ENCODE results near the gene STYX.

The STYX gene, protein sequence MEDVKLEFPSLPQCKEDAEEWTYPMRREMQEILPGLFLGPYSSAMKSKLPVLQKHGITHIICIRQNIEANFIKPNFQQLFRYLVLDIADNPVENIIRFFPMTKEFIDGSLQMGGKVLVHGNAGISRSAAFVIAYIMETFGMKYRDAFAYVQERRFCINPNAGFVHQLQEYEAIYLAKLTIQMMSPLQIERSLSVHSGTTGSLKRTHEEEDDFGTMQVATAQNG

DNA sequence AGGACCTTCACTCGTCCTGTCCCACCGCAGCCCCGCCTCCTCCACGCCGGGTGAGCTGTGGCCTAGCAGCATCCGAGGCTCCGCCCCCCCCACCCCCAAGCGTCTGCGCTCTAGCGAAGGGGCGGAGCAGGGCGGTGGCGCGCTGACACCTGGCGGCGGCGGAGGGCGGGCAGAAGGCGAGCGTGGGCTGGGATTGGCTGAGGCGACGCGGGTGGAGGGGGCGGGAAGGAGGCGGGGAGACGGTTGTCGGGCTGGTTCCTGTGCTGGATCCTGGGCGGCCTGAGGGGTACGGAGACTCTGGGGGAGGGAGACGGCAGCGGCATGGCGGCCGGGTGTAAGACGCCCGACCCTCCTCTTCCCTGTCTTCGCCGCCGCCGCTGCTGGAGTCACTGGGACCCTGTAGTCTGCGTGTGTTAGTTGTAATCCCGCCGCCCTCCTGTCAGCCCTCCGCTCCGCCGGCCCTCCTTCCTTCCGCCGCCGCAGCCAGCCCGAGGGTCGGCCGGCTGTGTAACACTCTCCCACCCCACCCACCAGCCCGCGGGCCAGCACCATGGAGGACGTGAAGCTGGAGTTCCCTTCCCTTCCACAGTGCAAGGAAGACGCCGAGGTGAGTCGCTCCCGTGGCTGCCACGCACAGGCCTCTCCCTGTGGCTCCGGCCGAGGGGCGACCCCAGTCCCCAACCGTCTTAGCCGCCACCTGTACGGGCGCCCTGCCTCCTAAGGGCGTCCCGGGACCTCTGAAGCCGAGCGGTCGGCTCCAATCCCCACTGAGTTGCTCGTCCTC, at the start of gene STYX:
TSS of gene STYX (plus strand) at position 242 of the 784 bp plus-strand sequence. CDS start at position 551, 309 bp downstream.
- peak; percentile 97 for DNase-seq

DNA sequence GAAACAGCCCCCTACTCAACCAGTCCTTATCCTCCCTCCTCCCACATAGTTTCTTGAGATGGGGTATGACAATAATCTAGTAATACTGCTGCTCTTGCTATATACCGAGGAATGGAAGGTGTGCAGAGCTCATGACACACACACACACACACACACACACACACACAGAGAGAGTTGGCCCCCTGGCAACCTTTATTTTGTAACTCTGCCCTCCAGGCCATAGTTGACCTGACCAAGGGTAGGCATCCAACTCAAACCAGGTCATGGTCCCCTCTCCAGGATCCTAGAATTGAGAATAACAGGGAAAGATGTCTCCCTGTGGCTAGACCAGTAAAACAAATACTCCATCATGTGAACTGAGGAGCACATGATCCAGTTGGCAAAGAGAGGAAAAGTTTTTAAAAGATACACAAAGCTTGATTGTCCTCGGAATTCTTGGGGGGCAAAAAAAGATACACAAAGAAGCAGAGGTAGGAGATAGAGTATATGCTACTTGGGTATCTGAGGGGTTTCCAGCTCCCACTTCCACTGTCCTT, 45.9 kb upstream of the STYX start:
- DNase-seq, result no peak

DNA sequence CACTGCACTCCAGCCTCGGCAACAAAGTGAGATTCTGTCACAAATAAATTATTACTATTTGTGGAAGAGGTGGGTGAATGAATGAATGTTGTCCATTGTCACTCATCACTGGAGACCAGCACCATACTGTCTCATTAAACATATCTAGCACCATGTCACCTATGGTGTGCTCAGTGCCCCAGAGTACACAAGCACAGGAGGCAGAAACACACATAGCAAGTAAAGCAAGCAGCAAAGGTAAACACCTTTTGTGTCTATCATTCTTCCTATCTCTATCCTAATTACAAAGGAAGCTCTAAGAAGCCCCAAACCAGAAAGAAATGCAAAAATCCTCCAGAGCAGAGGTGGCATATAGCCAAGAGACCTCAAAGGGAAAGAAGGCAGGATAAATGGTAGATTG, 43.8 kb upstream of the STYX start:
- no peak for DNase-seq

DNA sequence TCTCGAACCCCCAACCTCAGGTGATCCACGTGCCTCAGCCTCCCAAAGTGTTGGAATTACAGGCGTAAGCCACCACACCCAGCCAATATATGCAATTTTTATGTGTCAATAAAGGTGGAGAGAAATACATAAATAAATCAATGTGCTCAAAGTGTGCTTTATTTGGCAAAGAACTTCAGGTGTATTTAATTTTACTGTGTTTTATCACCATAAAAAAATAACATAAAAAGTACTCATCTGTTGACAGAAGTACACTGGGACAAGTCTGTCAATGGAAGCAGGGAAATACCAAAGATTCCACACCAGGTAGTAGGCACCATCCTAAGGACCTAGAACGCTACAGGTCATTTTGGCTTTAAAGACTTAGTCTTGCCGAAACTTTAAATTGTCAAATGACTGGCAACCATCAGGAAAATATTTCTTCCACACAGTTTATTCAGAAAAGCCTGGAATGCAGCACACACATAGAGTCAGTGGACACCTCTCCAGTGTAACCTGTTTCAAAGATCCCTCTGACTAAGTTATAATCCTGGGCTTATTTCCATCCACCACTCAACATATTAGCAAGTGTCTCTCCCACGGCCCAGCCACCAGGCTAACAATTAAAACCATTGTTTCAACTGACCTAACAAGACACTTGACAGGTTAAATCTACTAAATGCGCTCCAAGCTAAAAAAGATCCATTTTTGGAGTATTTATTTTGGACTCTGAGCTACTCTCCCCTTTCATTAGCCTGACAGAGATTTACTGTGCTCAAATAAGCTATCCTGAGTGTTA, 38.8 kb upstream of the STYX start:
- DNase-seq, result no peak

DNA sequence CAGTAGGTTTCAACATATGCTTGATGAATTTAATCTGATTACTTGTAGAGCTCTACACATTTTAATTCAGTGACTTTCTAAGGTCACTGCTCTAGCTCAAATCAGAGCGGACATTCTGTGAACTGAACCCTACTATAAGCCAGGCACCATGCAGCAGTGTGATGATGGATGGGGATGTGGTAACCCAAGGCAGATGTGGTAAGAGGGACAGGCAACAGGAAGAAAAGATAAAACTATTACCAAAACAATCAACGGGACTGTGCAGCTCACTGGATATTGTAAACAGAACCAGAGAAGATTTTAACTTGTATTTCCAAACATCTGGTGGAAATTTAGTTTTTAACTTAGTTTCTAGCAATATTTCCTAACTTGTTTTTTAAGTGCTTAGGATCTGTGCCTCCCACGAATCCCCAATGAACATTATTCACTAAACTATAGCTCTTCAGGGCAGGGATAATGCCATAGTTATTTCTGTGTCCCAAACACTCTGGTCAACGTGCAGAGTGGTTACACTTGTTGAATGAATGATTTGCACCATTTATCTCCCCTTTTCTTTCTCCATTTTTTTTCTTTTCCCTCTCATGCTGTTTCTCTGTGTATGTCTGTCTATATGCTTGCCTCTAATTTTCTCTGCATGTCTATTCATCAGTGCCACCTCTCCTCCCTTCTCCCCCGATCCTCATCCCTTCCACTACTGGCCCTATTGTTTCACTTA, 37.6 kb upstream of the STYX start:
- DNase-seq, result peak; percentile 52

DNA sequence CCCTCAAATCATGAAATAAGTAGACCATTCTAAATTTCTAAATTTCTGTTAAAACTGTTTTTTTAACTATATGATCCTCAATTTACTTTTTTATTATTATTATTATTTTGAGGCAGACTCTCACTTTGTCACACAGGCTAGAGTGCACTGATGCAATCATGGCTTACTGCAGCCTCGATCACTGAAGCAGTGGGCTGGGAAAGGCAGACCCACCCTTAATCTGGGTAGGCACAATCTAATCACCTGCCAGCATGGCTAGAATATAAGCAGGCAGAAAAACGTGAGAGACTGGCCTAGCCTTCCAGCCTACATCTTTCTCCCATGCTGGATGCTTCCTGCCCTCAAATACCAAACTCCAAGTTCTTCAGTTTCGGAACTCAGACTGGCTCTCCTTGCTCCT, 36.9 kb upstream of the STYX start:
- peak; percentile 37 for DNase-seq

DNA sequence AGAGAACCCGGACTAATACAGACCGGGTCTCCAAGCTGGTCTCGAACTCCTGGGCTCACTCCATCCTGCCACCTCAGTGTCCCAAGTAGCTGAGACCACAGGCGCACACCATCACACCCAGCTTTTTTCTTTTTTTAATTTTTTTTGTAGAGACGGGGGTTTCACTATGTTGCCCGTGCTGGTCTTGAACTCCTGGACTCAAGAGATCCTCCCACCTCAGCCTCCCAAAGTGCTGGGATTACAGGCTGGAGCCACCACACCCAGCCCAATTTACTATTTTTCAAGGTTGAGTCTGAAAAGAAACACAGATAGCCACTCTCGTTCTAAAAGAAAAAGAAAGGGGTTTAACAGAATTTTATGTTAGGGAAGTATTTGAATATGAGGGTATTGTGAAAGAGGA, 36.4 kb upstream of the STYX start:
- DNase-seq, result no peak

DNA sequence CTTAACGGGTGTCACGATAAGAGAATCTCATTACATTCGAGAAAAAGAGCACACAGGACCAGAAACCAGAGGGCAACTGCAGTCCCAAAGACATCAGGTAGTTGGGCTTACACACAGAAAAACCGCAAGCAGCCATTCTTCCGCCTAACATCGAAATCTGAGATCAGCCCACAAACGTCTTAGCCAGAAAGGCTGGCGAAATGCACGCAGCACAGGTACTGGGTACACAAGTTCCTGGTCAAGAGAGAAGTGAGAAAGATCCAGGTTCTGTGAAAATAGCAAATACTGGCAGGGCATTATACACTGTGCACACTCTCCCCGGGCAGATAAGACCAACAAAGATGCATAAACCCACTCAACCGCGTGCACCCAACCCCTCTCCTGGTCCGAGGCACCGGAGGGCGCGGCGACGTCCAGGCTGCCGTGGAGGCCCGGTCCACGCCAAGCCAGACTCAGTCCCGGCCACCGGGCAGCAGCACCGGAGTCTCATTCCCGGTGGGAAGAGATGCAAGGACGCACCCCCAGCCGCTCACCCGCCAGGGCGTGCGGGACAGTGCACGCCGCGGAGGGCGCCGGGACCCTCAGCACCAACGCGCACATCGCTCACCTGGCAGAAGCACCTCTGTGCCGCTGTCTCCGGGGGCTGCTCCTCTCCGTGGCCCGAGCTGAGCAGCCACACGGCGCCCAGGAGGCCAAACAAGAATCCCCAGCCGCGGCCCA, 35.0 kb upstream of the STYX start:
- DNase-seq, result peak; percentile 74

DNA sequence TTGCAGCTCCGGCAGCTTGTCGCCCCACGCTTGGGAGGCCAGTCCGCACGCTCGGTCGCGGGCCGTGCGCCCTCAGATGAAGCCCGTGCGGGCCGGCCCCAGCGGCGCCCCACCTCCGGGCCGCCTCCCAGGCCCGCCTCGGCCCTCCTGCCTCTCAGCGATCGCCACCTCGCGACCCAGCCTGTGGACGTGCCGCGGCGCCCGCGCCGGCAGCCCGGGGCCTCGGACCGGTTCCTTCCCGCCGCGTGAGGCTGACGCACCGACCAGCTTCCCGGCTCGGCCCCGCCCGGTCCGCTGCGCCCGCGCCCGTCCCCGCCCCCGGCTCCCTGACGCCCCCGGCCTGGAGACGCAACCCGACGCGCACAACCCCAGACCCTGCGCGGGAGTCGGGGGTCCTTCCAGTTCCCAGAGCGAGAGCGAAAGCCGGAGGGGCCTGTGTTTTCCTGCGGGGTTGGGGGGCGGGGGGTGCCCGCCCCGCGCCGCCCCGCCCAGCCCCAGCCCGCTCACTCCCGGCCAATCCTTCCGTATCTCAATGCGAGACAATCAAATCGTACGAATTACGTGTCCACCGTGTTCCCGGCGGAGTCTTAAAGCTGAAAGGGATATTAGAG, 34.4 kb upstream of the STYX start, which contains the start of gene ERO1A:
TSS of gene ERO1A (minus strand) at position 78 of the 611 bp plus-strand sequence. CDS start at position 1, 77 bp downstream.
- peak; percentile 70 for DNase-seq

DNA sequence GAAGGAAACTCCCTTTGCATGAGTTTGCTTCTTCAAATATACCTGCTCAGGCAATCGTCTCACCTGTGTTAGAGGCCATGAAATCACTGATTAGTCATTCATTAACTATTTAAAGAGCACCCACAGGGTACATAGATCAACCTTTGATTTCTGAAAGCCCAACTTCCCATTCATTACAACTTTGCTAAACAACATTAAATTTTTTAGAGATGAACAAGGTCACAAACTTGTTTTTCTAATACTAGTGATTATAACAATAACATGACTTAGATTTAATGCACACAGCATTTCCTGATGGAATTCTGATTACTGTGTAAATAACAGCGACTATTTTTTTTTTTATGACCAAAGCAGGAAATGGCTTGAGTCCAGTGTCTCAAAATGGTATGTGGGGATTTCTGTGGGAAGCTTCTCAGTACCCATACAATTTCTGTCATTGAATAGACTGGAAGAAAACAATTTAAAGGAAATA, 29.2 kb upstream of the STYX start:
- DNase-seq, result no peak

DNA sequence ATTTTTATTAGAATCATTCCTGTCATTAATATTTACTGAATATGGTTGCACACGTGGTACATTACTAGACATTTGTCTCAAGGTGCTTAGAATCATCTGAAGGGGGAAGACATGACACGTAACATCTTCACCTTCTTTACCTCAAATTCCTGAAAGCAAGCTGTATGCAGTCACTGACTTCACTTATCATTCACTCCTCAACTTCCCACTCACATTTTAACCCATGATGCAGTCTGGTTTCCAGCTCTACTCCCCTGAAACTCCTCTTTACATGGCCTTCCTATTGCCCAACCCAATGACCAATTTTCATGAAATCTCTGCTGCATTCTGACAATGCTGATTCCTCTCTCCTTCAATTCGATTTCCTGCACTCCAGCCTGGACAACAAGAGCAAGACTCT, 28.7 kb upstream of the STYX start:
- no peak for DNase-seq

DNA sequence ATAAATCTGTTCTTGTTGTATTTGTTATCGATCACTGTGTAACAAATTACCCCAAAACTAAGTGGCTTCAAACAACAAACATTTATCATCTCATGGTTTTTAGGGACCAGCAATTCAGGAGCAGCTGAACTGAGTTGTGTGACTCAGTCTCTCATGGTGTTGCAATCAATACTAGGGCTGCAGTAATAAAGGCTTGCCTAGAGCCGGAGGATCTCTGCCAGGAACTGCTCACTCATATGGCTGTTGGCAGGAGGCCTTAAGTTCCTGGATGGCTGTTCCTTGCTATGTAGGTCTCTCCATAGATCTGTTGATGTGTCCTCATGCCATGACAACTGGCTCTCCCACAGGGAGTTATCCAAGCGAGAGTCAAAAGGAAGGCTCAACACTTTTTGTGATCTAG, 26.7 kb upstream of the STYX start:
- DNase-seq, result no peak

DNA sequence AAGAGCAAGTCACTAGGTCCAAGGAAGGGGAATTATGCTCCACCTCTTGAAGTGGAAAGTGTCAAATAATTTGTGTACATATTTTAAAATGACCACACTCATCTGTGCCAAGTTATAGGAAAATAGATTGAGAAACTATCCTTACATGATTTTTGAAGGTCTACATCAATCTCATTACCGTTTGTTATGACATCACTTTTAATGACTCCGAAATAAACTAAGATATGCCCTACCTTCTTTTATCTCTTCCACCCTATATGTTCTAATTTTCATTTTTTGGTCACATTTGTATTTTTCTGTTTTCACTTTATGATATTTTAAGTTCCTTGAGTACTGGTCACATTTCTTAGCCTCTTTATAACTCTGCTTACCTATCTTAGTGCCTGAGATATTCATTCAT, 26.3 kb upstream of the STYX start:
- DNase-seq, result no peak

DNA sequence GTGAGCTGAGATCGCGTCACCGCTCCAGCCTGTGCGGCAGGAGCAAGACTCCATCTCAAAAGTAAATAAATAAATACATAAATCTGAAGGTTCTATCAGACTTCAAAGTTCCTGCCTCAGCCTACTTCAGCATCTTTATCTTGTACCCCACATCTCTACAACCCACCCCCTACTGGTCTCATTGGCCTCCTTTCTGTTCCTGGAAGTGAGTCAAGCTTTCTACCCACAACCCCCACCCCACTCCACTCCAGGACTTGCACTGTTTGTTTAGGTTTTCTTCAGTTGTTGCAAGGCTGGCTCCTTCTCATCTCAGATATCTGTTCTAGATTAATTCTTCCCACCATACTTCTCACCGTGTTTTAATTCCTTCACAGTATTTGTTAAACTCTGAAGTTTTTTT, 23.7 kb upstream of the STYX start:
- DNase-seq, result peak; percentile 84

DNA sequence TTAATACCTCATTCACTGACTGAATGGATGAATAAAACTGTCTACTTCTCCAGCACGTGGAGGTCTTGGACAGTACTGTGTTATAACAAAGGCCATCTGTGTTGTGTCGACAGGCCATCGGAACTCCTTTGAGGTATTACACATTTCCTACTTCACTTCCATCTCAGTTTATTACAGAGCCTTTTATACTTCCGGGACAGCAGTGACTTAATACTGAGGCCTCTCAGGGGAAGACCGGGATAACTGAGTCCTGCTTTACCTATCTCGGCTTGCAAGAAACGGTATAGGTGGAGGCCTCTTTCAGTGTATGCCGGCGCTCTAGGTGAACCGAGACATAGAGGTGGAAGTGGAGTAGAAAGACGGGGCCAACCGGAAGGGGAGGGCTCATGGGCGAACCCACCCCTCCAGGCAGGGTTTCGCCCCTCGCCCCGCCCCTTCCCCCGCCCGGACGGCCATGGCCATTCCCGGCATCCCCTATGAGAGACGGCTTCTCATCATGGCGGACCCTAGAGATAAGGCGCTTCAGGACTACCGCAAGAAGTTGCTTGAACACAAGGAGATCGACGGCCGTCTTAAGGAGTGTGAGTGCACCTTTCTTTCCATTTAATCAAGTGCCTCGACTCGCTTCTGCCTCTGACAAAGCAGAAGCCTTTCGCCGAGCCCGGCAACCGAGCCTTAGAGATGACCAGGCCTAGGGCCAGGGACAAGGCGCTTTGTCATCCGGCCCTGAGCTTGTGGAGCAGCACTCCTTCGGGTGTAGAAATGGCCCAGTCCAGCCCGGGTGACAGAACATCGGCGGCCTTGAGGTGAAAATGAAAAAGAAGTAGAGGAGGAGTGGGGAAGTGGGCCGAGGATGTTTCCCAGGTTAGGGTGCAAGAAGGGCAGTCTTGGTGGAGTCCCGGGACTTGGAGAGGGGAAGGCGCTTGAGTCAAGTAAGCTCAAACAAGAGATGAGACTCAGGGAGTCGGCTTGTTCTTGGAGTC, 23.0 kb upstream of the STYX start, which contains the start of gene PSMC6:
TSS of gene PSMC6 (plus strand) at position 477 of the 983 bp plus-strand sequence. CDS start at position 497, 20 bp downstream.
- peak; percentile 94 for DNase-seq

DNA sequence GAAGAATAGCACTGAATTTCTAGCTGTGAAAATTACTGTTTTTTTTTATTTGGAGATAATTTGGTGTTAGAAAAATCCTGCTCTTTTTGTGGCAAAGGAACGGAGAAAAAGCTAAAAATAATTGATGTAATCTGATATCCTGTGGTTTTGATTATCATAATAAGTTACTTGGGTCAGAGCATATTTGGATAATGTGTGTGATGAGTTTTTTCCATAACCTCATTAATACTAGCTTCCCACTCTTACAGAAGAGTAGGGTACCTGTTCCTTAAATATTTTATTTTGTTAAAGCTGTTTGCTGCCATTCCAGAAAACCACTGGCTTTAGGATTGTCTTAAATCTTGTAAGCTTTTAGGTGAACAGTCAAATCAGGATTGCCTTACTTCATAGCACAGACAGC, 18.3 kb upstream of the STYX start:
- no peak for DNase-seq

DNA sequence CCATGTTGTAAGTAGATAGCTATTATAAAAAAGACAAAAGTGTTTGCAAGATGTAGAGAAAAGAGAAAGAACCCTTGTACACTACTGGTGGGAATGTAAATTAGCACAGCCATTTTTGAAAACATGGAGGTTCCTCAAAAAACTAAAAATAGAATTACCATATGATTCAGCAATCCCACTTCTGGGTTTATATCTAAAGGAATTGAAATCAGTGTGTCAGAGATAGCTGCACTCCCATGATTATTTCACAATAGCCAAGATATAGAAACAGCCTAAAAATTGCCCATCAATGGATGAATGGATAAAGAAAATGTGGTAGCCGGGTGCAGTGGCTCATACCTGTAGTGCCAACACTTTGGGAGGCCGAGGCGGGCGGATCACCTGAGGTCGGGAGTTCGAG, 13.8 kb upstream of the STYX start:
- no peak for DNase-seq

DNA sequence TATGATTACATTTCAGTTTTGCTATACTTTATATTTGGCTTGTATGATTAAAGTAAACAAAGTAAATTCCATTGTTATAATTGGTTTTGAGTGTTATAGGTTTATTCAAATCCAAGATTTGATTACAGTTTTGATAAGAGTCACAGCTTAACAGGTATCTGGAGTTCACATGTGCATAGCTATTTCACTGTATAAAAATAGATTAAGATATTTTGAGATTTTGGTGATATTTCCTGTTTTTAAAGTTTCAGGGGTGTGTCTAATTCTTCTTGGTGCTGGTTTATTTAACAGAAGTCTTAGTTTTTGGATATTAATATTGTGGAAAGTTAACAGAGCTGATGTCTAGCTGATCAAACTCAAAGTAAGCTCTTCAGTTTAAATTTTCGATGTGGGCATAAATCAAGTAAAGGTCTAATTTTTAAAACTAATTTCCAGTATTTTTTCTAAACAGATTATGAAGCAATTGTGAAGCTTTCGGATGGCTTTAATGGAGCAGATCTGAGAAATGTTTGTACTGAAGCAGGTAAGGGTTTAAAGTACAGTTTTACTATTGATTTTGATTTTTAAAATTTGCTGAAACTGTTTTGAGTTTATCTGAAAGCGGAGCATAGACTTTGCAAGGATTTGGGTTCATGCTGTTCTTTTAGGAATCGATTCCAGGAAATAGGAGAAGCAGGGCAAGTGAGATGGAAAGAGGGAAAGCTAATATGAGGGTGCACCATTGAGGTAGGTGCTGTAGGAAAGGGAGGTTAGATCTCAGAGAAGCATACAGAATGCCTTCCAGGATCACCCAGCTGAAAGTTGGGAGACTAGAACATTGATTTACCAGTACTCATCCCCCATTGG, 6.2 kb upstream of the STYX start:
- no peak for DNase-seq

DNA sequence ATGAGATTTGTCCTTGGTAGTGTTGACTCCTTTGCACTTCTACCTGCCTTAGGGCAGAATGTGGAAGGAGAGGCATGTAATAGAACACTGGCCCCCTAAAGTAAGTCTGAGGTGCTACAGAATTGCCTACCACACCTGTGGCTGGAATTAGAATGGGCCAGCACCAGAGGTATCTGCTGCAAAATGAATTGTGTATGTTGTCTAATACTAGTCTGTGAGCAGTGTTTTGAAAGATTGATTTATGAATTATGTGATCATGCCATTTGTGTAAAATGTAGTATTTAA, 5.7 kb upstream of the STYX start:
- no peak for DNase-seq
